ENCODE data around the gene DYNC1I1.

The DYNC1I1 gene

GRCh38 chr7:95963446-95963990 lies 191.2 kb downstream of the DYNC1I1 start:
- no peak for DNase-seq (ENCODE audit: low read depth in 2 of 2)

- DNase-seq (ENCODE audit: low read depth in 2 of 2) = no peak
These were observed 199.4 kb downstream of the DYNC1I1 start for GRCh38 chr7:95971716-95972115.

GRCh38 chr7:95972523-95972922 lies 200.2 kb downstream of the DYNC1I1 start:
- DNase-seq (ENCODE audit: low read depth in 2 of 2) = no peak

- no peak for DNase-seq (ENCODE audit: low read depth in 2 of 2)
These were observed 201.8 kb downstream of the DYNC1I1 start for GRCh38 chr7:95974108-95974507.

- DNase-seq (ENCODE audit: low read depth in 2 of 2) = no peak
These were observed 204.2 kb downstream of the DYNC1I1 start for GRCh38 chr7:95976369-95977060.

- DNase-seq (ENCODE audit: low read depth in 2 of 2) = no peak
These were observed 205.6 kb downstream of the DYNC1I1 start for GRCh38 chr7:95977994-95978393.

- DNase-seq (ENCODE audit: low read depth in 2 of 2) = no peak
These were observed 207.8 kb downstream of the DYNC1I1 start for GRCh38 chr7:95980167-95980566.

GRCh38 chr7:95980706-95981105 lies 208.4 kb downstream of the DYNC1I1 start:
- no peak for DNase-seq (ENCODE audit: low read depth in 2 of 2)

GRCh38 chr7:95986178-95986764 lies 213.9 kb downstream of the DYNC1I1 start:
- no peak for DNase-seq (ENCODE audit: low read depth in 2 of 2)

GRCh38 chr7:95989301-95989700 lies 216.9 kb downstream of the DYNC1I1 start:
- DNase-seq (ENCODE audit: low read depth in 2 of 2) = no peak

- DNase-seq (ENCODE audit: low read depth in 2 of 2) = no peak
These were observed 221.0 kb downstream of the DYNC1I1 start for GRCh38 chr7:95993380-95993779.

- DNase-seq (ENCODE audit: low read depth in 2 of 2) = no peak
These were observed 223.8 kb downstream of the DYNC1I1 start for GRCh38 chr7:95996174-95996573.

- DNase-seq (ENCODE audit: low read depth in 2 of 2) = no peak
These were observed 224.5 kb downstream of the DYNC1I1 start for GRCh38 chr7:95996886-95997285.

- no peak for DNase-seq (ENCODE audit: low read depth in 2 of 2)
These were observed 225.3 kb downstream of the DYNC1I1 start for GRCh38 chr7:95997632-95998031.

- DNase-seq (ENCODE audit: low read depth in 2 of 2) = no peak
These were observed 227.1 kb downstream of the DYNC1I1 start for GRCh38 chr7:95999481-95999880.

GRCh38 chr7:96004578-96004977 lies 232.2 kb downstream of the DYNC1I1 start:
- DNase-seq (ENCODE audit: low read depth in 2 of 2) = no peak

- DNase-seq (ENCODE audit: low read depth in 2 of 2) = no peak
These were observed 232.9 kb downstream of the DYNC1I1 start for GRCh38 chr7:96005271-96005670.

- no peak for DNase-seq (ENCODE audit: low read depth in 2 of 2)
These were observed 236.8 kb downstream of the DYNC1I1 start for GRCh38 chr7:96009148-96009547.

GRCh38 chr7:96013836-96014235 lies 241.5 kb downstream of the DYNC1I1 start:
- DNase-seq (ENCODE audit: low read depth in 2 of 2) = no peak

- DNase-seq (ENCODE audit: low read depth in 2 of 2) = no peak
These were observed 242.3 kb downstream of the DYNC1I1 start for GRCh38 chr7:96014617-96015016.

- DNase-seq (ENCODE audit: low read depth in 2 of 2) = no peak
These were observed 243.8 kb downstream of the DYNC1I1 start for GRCh38 chr7:96016056-96016586.

- no peak for DNase-seq (ENCODE audit: low read depth in 2 of 2)
These were observed 244.4 kb downstream of the DYNC1I1 start for GRCh38 chr7:96016735-96017134.

- DNase-seq (ENCODE audit: low read depth in 2 of 2) = no peak
These were observed 245.5 kb downstream of the DYNC1I1 start for GRCh38 chr7:96017877-96018276.

Data from stimulated activated CD4-positive, alpha-beta T cell treated with anti-CD3 and anti-CD28 coated beads, Interleukin-12 subunit alpha, Interleukin-12 subunit beta, amount 100 ng/mL, for 24 hours (primary cell).